Activated CD8-positive, alpha-beta memory T cell treated with anti-CD3 and anti-CD28 coated beads, Interleukin-2, amount 10 ng/mL, durations not matched to agents 7 days and 5 days (primary cell): ENCODE data around the gene MAPRE3. TPM values are rescaled to one million over a fixed set of nuclear protein-coding genes. Genes with fewer than 3 reads are reported as not detected.

Source experiments
- ATAC-seq: fragments of 150-1000 bp; cut with Tn5 transposase; one replicate; pipeline ENCODE4 v1.10.0; 2021; ENCODE audit warnings: moderate library complexity
- CTCF ChIA-PET: fragments of 350-600 bp; sonication (Branson Sonifier 250); formaldehyde crosslinking; loops from one replicate; lab custom pipeline; 2021; ENCODE audit warnings: antibody characterized with exemption; lab: Charles Lee
- DNase-seq: peaks from one replicate; pipeline ENCODE4 v3.0.0-alpha.2; 2020
- H3K27ac Mint-ChIP-seq: one replicate; pipeline ENCODE4 v1.8.0; 2021; ENCODE audit warnings: mild to moderate bottlenecking, mixed read lengths
- H3K27me3 Mint-ChIP-seq: one replicate; pipeline ENCODE4 v1.8.0; 2021; ENCODE audit warnings: mixed read lengths
- H3K36me3 Mint-ChIP-seq: one replicate; pipeline ENCODE4 v1.8.0; 2021; ENCODE audit warnings: mild to moderate bottlenecking, mixed read lengths
- H3K4me1 Mint-ChIP-seq: one replicate; pipeline ENCODE4 v1.8.0; 2021; ENCODE audit warnings: mixed read lengths
- H3K4me3 Mint-ChIP-seq: one replicate; pipeline ENCODE4 v1.8.0; 2021; ENCODE audit warnings: mild to moderate bottlenecking, moderate library complexity, mixed read lengths
- H3K9me3 Mint-ChIP-seq: one replicate; pipeline ENCODE4 v1.8.0; 2022; ENCODE audit warnings: low read depth, mixed read lengths
- total RNA-seq, 2 experiments: library from RNA; stranded (reverse); gene quantifications; one replicate each; pipeline ENCODE4 v1.2.3, GENCODE V29; 2021

MAPRE3 gene
- total RNA-seq, 2 experiments from 2014 or later: 0.91 to 1.3 TPM

- Mint-ChIP-seq H3K36me3 (peaks cover 1% of the 10 kb centered on the region), H3K4me1 (peaks cover 7% of the 10 kb centered on the region), H3K9me3 (no peaks in the 10 kb centered on the region), H3K4me3 (no peak overlapping the region), H3K27me3 (peaks cover 9% of the 10 kb centered on the region), H3K27ac (no peak overlapping the region)
- DNase-seq (no peak), ATAC-seq (no peak)
- CTCF ChIA-PET: interaction anchor here (1.5 kb wide), 1 partner anchor 266 kb away, joined by 3 read pairs; no protein-coding TSS in a partner anchor
Observed at GRCh38 chr2:27013738-27014137, 43.3 kb downstream of the MAPRE3 start.

- H3K27me3 Mint-ChIP-seq: peaks cover 4% of the 10 kb centered on the region
- peaks cover 1% of the 10 kb centered on the region for H3K36me3 Mint-ChIP-seq
- H3K27ac Mint-ChIP-seq: no peak overlapping the region
- no peak overlapping the region for H3K4me3 Mint-ChIP-seq
- peaks cover 7% of the 10 kb centered on the region for H3K4me1 Mint-ChIP-seq
- CTCF ChIA-PET: interaction anchor here (1.1 to 5.0 kb wide), 4 partner anchors 9 to 56 kb away, joined by 4 to 107 read pairs (median 24); no protein-coding TSS in a partner anchor
- H3K9me3 Mint-ChIP-seq: no peaks in the 10 kb centered on the region
- ATAC-seq (no peak), DNase-seq (no peak)
Observed at GRCh38 chr2:27014771-27015433, 44.5 kb downstream of the MAPRE3 start.

GRCh38 chr2:27016801-27017325 lies 46.4 kb downstream of the MAPRE3 start:
- peak; percentile 64 for DNase-seq
- CTCF ChIA-PET: interaction anchor here (0.7 to 5.0 kb wide), 27 partner anchors 10 to 287 kb away, joined by 3 to 107 read pairs (median 5); partner anchors contain the start of genes DPYSL5 and TMEM214
- no peak overlapping the region for H3K27ac Mint-ChIP-seq

GRCh38 chr2:27018142-27018541 lies 47.7 kb downstream of the MAPRE3 start:
- CTCF ChIA-PET: interaction anchor here (1.8 to 5.0 kb wide), 4 partner anchors 55 to 174 kb away, joined by 7 to 107 read pairs (median 28); no protein-coding TSS in a partner anchor
- Mint-ChIP-seq H3K27me3 (no peaks in the 10 kb centered on the region), H3K36me3 (no peaks in the 10 kb centered on the region), H3K4me1 (peaks cover 6% of the 10 kb centered on the region), H3K9me3 (no peaks in the 10 kb centered on the region), H3K27ac (no peak overlapping the region), H3K4me3 (no peak overlapping the region)
- DNase-seq (no peak), ATAC-seq (no peak)

More at GRCh38 chr2:27016801-27017325, 46.4 kb downstream of the MAPRE3 start:
- no peaks in the 10 kb centered on the region for H3K9me3 Mint-ChIP-seq
- H3K4me1 Mint-ChIP-seq: peaks cover 6% of the 10 kb centered on the region
- H3K27me3 Mint-ChIP-seq: peaks cover 2% of the 10 kb centered on the region
- peak; percentile 39 for ATAC-seq
- H3K36me3 Mint-ChIP-seq: no peaks in the 10 kb centered on the region
- H3K4me3 Mint-ChIP-seq: no peak overlapping the region

GRCh38 chr2:27019459-27019858 lies 49.0 kb downstream of the MAPRE3 start:
- Mint-ChIP-seq H3K4me1 (peaks cover 6% of the 10 kb centered on the region), H3K27me3 (no peaks in the 10 kb centered on the region), H3K36me3 (no peaks in the 10 kb centered on the region), H3K9me3 (no peaks in the 10 kb centered on the region), H3K4me3 (no peak overlapping the region), H3K27ac (no peak overlapping the region)
- DNase-seq (no peak), ATAC-seq (no peak)
- CTCF ChIA-PET: interaction anchor here (5.0 kb wide), 1 partner anchor 56 kb away, joined by 107 read pairs; no protein-coding TSS in a partner anchor

GRCh38 chr2:27019931-27020855 lies 49.8 kb downstream of the MAPRE3 start:
- H3K4me3 Mint-ChIP-seq: no peak overlapping the region
- no peaks in the 10 kb centered on the region for H3K9me3 Mint-ChIP-seq
- DNase-seq (no peak), ATAC-seq (no peak)
- no peak overlapping the region for H3K27ac Mint-ChIP-seq
- no peaks in the 10 kb centered on the region for H3K27me3 Mint-ChIP-seq
- no peaks in the 10 kb centered on the region for H3K36me3 Mint-ChIP-seq
- peaks cover 6% of the 10 kb centered on the region for H3K4me1 Mint-ChIP-seq
- CTCF ChIA-PET: interaction anchor here (5.0 kb wide), 1 partner anchor 57 kb away, joined by 107 read pairs; no protein-coding TSS in a partner anchor

- H3K4me3 Mint-ChIP-seq: no peak overlapping the region
- DNase-seq (no peak), ATAC-seq (no peak)
- no peak overlapping the region for H3K27ac Mint-ChIP-seq
- H3K27me3 Mint-ChIP-seq: no peaks in the 10 kb centered on the region
- H3K36me3 Mint-ChIP-seq: no peaks in the 10 kb centered on the region
- CTCF ChIA-PET: interaction anchor here (1.3 kb wide), 1 partner anchor 176 kb away, joined by 3 read pairs; no protein-coding TSS in a partner anchor
- no peaks in the 10 kb centered on the region for H3K9me3 Mint-ChIP-seq
- no peaks in the 10 kb centered on the region for H3K4me1 Mint-ChIP-seq
Observed at GRCh38 chr2:27021253-27022049, 51.0 kb downstream of the MAPRE3 start.

- CTCF ChIA-PET: no interaction called here
- H3K4me1 Mint-ChIP-seq: peaks cover 5% of the 10 kb centered on the region
- no peak for ATAC-seq
Observed at GRCh38 chr2:27023740-27024139, 53.3 kb downstream of the MAPRE3 start.

GRCh38 chr2:27024188-27024587 lies 53.8 kb downstream of the MAPRE3 start:
- Mint-ChIP-seq H3K36me3 (peaks cover 5% of the 10 kb centered on the region), H3K4me1 (peaks cover 9% of the 10 kb centered on the region), H3K27ac (no peak overlapping the region), H3K4me3 (no peak overlapping the region), H3K9me3 (no peaks in the 10 kb centered on the region), H3K27me3 (no peaks in the 10 kb centered on the region)
- ATAC-seq: no peak
- no peak for DNase-seq
- CTCF ChIA-PET: no interaction called here

More at GRCh38 chr2:27023740-27024139, 53.3 kb downstream of the MAPRE3 start:
- DNase-seq: no peak
- Mint-ChIP-seq H3K27me3 (no peaks in the 10 kb centered on the region), H3K9me3 (no peaks in the 10 kb centered on the region), H3K36me3 (peaks cover under 1% of the 10 kb centered on the region), H3K27ac (no peak overlapping the region), H3K4me3 (no peak overlapping the region)

GRCh38 chr2:27024812-27025211 lies 54.4 kb downstream of the MAPRE3 start:
- DNase-seq (no peak), ATAC-seq (peak; percentile 22)
- H3K27ac Mint-ChIP-seq: no peak overlapping the region
- CTCF ChIA-PET: no interaction called here
- H3K4me1 Mint-ChIP-seq: peaks cover 15% of the 10 kb centered on the region
- no peak overlapping the region for H3K4me3 Mint-ChIP-seq
- peaks cover 6% of the 10 kb centered on the region for H3K36me3 Mint-ChIP-seq
- no peaks in the 10 kb centered on the region for H3K27me3 Mint-ChIP-seq
- no peaks in the 10 kb centered on the region for H3K9me3 Mint-ChIP-seq

GRCh38 chr2:27025281-27025800 lies 54.9 kb downstream of the MAPRE3 start:
- H3K36me3 Mint-ChIP-seq: peaks cover 6% of the 10 kb centered on the region
- no peak overlapping the region for H3K4me3 Mint-ChIP-seq
- no peaks in the 10 kb centered on the region for H3K9me3 Mint-ChIP-seq
- ATAC-seq (no peak), DNase-seq (no peak)
- H3K27me3 Mint-ChIP-seq: no peaks in the 10 kb centered on the region
- CTCF ChIA-PET: no interaction called here
- no peak overlapping the region for H3K27ac Mint-ChIP-seq
- peaks cover 20% of the 10 kb centered on the region for H3K4me1 Mint-ChIP-seq
